HEK293 (cell line): ENCODE measurements around the gene EML4.

ENCODE experiments used
- CTCF ChIA-PET: fragments of 350-600 bp; formaldehyde crosslinking; extraction: SDS; loops from one replicate; lab custom pipeline; 2021; ENCODE audit warnings: antibody characterized with exemption; lab: Yijun Ruan, JAX
- POLR2A ChIA-PET: fragments of 300-600 bp; formaldehyde crosslinking; extraction: SDS; loops from one replicate; lab custom pipeline; 2020; ENCODE audit warnings: antibody characterized with exemption, inconsistent platforms; lab: Yijun Ruan, JAX
- H3K27ac ChIP-seq: fragments of 200-500 bp; sonication (Bioruptor generic); 2 replicates; pipeline ENCODE4 v1.5.1; 2014; ENCODE audit warnings: low read depth, low read length, control low read depth, inconsistent platforms; ENCODE audit errors: extremely low read depth
- H3K36me3 ChIP-seq, 2 experiments: fragments of 200-500 bp in 1 of 2; sonication (Bioruptor generic) in 1 of 2; 1 replicate in 1 of 2; 2 replicates in 1 of 2; pipeline ENCODE4 v1.5.1; 2014 to 2017; ENCODE audit warnings: inconsistent platforms in 2 of 2, low read length in 2 of 2; ENCODE audit not compliant: control insufficient read depth in 2 of 2, insufficient read depth in 1 of 2
- H3K4me1 ChIP-seq: fragments of 200-500 bp; sonication (Bioruptor generic); 2 replicates; pipeline ENCODE4 v1.5.1; 2014; ENCODE audit warnings: mild to moderate bottlenecking, low read length, inconsistent platforms; ENCODE audit not compliant: control insufficient read depth, insufficient read depth
- H3K4me3 ChIP-seq: 2 replicates; pipeline ENCODE4 v1.5.1; 2011; ENCODE audit warnings: low read depth, mild to moderate bottlenecking, control low read depth, low read length, moderate library complexity
- H3K9me3 ChIP-seq: fragments of 200-500 bp; sonication (Bioruptor generic); 2 replicates; pipeline ENCODE4 v1.5.1; 2014; ENCODE audit warnings: low read depth, low read length, inconsistent platforms; ENCODE audit not compliant: control insufficient read depth, insufficient read depth
- KLF1 ChIP-seq: fragments of 450-650 bp; formaldehyde crosslinking; IDR thresholded peaks from 2 replicates; pipeline ENCODE4 v1.5.1; 2016; ENCODE audit warnings: missing biosample characterization, missing genetic modification characterization
- MZF1 ChIP-seq: fragments of 450-650 bp; formaldehyde crosslinking; IDR thresholded peaks from 2 replicates; pipeline ENCODE4 v1.5.1; 2017; ENCODE audit warnings: missing biosample characterization, missing genetic modification characterization, borderline replicate concordance
- RBAK ChIP-seq: fragments of 450-650 bp; formaldehyde crosslinking; IDR thresholded peaks from 2 replicates; pipeline ENCODE4 v1.5.1; 2016; ENCODE audit warnings: missing biosample characterization, missing genetic modification characterization
- YY2 ChIP-seq: fragments of 450-650 bp; formaldehyde crosslinking; IDR thresholded peaks from 2 replicates; pipeline ENCODE4 v1.5.1; 2016; ENCODE audit warnings: missing biosample characterization, missing genetic modification characterization
- ZNF146 ChIP-seq: fragments of 450-650 bp; formaldehyde crosslinking; IDR thresholded peaks from 2 replicates; pipeline ENCODE4 v1.5.1; 2016; ENCODE audit warnings: missing biosample characterization, missing genetic modification characterization
- ZNF19 ChIP-seq: fragments of 450-650 bp; formaldehyde crosslinking; IDR thresholded peaks from 2 replicates; pipeline ENCODE4; 2016; ENCODE audit warnings: missing biosample characterization, missing genetic modification characterization, low read depth
- ZNF292 ChIP-seq: fragments of 450-650 bp; formaldehyde crosslinking; IDR thresholded peaks from 2 replicates; pipeline ENCODE4 v1.5.1; 2016; ENCODE audit warnings: low read depth, missing biosample characterization, missing genetic modification characterization, borderline replicate concordance
- ZNF302 ChIP-seq: fragments of 450-650 bp; formaldehyde crosslinking; IDR thresholded peaks from 2 replicates; pipeline ENCODE4 v1.5.1; 2016; ENCODE audit warnings: missing biosample characterization, missing genetic modification characterization, low read depth
- ZNF366 ChIP-seq: fragments of 450-650 bp; formaldehyde crosslinking; conservative IDR thresholded peaks from 2 replicates; pipeline ENCODE4 v1.5.1; 2016; ENCODE audit warnings: missing biosample characterization, missing genetic modification characterization
- ZNF404 ChIP-seq: fragments of 450-650 bp; formaldehyde crosslinking; IDR thresholded peaks from 2 replicates; pipeline ENCODE4 v1.5.1; 2017; ENCODE audit warnings: missing biosample characterization, missing genetic modification characterization
- ZNF518A ChIP-seq: fragments of 450-650 bp; formaldehyde crosslinking; conservative IDR thresholded peaks from 2 replicates; pipeline ENCODE4 v1.5.1; 2016; ENCODE audit warnings: low read depth, missing biosample characterization, missing genetic modification characterization
- ZNF544 ChIP-seq: fragments of 450-650 bp; formaldehyde crosslinking; IDR thresholded peaks from 2 replicates; pipeline ENCODE4 v1.5.0; 2017; ENCODE audit warnings: missing biosample characterization, missing genetic modification characterization
- ZNF596 ChIP-seq: fragments of 450-650 bp; IDR thresholded peaks from 2 replicates; pipeline ENCODE4 v1.5.0; 2018; ENCODE audit warnings: missing biosample characterization, mild to moderate bottlenecking, missing genetic modification characterization, moderate library complexity
- ZSCAN4 ChIP-seq: fragments of 450-650 bp; formaldehyde crosslinking; IDR thresholded peaks from 2 replicates; pipeline ENCODE4 v1.5.1; 2017; ENCODE audit warnings: missing biosample characterization, missing genetic modification characterization
- TF ChIP-seq, protein P1 (sequence below): fragments of 450-650 bp; IDR thresholded peaks from 2 replicates; pipeline ENCODE4 v1.5.1; 2018; ENCODE audit warnings: missing biosample characterization, mild to moderate bottlenecking, missing genetic modification characterization
- TF ChIP-seq, protein P2 (sequence below): fragments of 450-650 bp; formaldehyde crosslinking; IDR thresholded peaks from 2 replicates; pipeline ENCODE4 v1.5.1; 2016; ENCODE audit warnings: missing biosample characterization, missing genetic modification characterization

The EML4 gene

GRCh38 chr2:42164046-42164445 lies 5.1 kb upstream of the EML4 start:
- Histone ChIP-seq H3K36me3 (no peaks in the 10 kb centered on the region), H3K27ac (no peak overlapping the region), H3K9me3 (no peaks in the 10 kb centered on the region; the same call in 1 of the 2 replicates), H3K4me1 (peaks cover 3% of the 10 kb centered on the region; the same call in 1 of the 2 replicates), H3K4me3 (no peak overlapping the region)
- TF ChIP-seq ZNF404 (tag by site-specific recombination) (no peak), ZNF19 (tag by site-specific recombination) (no peak), ZNF146 (no peak), YY2 (tag by site-specific recombination) (no peak), KLF1 (tag by site-specific recombination) (no peak), MZF1 (no peak), ZNF302 (tag by site-specific recombination) (no peak), ZNF292 (tag by site-specific recombination) (no peak), ZSCAN4 (no peak), ZNF596 (tag by site-specific recombination) (no peak), ZNF544 (no peak)
- TF ChIP-seq, protein P1, sequence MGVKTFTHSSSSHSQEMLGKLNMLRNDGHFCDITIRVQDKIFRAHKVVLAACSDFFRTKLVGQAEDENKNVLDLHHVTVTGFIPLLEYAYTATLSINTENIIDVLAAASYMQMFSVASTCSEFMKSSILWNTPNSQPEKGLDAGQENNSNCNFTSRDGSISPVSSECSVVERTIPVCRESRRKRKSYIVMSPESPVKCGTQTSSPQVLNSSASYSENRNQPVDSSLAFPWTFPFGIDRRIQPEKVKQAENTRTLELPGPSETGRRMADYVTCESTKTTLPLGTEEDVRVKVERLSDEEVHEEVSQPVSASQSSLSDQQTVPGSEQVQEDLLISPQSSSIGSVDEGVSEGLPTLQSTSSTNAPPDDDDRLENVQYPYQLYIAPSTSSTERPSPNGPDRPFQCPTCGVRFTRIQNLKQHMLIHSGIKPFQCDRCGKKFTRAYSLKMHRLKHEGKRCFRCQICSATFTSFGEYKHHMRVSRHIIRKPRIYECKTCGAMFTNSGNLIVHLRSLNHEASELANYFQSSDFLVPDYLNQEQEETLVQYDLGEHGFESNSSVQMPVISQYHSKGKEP: no peak
- TF ChIP-seq, protein P2, sequence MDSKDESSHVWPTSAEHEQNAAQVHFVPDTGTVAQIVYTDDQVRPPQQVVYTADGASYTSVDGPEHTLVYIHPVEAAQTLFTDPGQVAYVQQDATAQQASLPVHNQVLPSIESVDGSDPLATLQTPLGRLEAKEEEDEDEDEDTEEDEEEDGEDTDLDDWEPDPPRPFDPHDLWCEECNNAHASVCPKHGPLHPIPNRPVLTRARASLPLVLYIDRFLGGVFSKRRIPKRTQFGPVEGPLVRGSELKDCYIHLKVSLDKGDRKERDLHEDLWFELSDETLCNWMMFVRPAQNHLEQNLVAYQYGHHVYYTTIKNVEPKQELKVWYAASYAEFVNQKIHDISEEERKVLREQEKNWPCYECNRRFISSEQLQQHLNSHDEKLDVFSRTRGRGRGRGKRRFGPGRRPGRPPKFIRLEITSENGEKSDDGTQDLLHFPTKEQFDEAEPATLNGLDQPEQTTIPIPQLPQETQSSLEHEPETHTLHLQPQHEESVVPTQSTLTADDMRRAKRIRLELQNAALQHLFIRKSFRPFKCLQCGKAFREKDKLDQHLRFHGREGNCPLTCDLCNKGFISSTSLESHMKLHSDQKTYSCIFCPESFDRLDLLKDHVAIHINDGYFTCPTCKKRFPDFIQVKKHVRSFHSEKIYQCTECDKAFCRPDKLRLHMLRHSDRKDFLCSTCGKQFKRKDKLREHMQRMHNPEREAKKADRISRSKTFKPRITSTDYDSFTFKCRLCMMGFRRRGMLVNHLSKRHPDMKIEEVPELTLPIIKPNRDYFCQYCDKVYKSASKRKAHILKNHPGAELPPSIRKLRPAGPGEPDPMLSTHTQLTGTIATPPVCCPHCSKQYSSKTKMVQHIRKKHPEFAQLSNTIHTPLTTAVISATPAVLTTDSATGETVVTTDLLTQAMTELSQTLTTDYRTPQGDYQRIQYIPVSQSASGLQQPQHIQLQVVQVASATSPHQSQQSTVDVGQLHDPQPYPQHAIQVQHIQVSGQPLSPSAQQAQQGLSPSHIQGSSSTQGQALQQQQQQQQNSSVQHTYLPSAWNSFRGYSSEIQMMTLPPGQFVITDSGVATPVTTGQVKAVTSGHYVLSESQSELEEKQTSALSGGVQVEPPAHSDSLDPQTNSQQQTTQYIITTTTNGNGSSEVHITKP: no peak
- ChIA-PET CTCF (interaction anchor here (1.8 kb wide), 1 partner anchor 10 kb away, joined by 4 read pairs; no protein-coding TSS in a partner anchor), POLR2A (interaction anchor here (1.4 kb wide), 1 partner anchor 31 kb away, joined by 3 read pairs; no protein-coding TSS in a partner anchor)

DNA sequence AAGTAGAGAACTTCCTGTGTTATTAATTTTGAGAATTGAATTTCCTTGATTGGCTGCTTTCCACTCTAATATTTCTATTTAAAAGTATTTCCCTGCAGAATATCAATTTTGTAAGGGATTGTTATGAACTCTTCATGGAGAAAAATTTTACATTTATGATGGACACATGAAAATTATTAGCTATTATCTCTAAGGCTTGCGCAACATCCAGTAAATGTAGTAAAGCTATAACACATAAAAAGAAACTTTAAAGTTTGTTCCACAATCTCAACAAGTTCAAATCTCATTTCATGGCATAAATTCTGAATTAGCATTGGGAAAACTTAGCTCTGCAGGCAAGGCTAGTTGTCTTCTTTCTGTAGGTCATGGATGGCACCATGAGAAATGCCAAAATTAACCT lies 4.2 kb upstream of the EML4 start:
- Histone ChIP-seq H3K4me1 (peaks cover 3% of the 10 kb centered on the region; the same call in 1 of the 2 replicates), H3K27ac (no peak overlapping the region), H3K4me3 (no peak overlapping the region), H3K36me3 (no peaks in the 10 kb centered on the region), H3K9me3 (no peaks in the 10 kb centered on the region; the same call in 1 of the 2 replicates)
- POLR2A ChIA-PET: no interaction called here
- TF ChIP-seq ZNF366 (tag by site-specific recombination): no peak
- no peak for TF ChIP-seq ZNF518A (tag by site-specific recombination)
- no peak for TF ChIP-seq RBAK (tag by site-specific recombination)
- CTCF ChIA-PET: no interaction called here
